Ectodermal cell (in vitro differentiated cells): ENCODE measurements around the gene CASP2.

Experiments
- H3K27ac ChIP-seq: 2 replicates; pipeline ENCODE4 v1.7.0; 2013; ENCODE audit warnings: mild to moderate bottlenecking, low read depth, low read length; ENCODE audit not compliant: insufficient read depth, poor library complexity, severe bottlenecking
- H3K27me3 ChIP-seq: 2 replicates; pipeline ENCODE4 v1.7.0; 2013; ENCODE audit warnings: mild to moderate bottlenecking, low read length; ENCODE audit not compliant: insufficient read depth, control insufficient read depth, poor library complexity, severe bottlenecking
- H3K36me3 ChIP-seq: one replicate; pipeline ENCODE4 v1.7.0; 2013; ENCODE audit warnings: low read length; ENCODE audit not compliant: control insufficient read depth, insufficient read depth
- H3K4me1 ChIP-seq: one replicate; pipeline ENCODE4 v1.7.0; 2013; ENCODE audit warnings: low read length; ENCODE audit not compliant: control insufficient read depth, insufficient read depth
- H3K4me3 ChIP-seq: 2 replicates; pipeline ENCODE4 v1.7.0; 2013; ENCODE audit warnings: low read depth, low read length, control low read depth; ENCODE audit not compliant: insufficient read depth
- H3K9me3 ChIP-seq: 2 replicates; pipeline ENCODE4 v1.7.0; 2013; ENCODE audit warnings: mild to moderate bottlenecking, low read length, moderate library complexity; ENCODE audit not compliant: control insufficient read depth
- WGBS, 2 experiments: methylation state at CpG; one replicate each; pipeline ENCODE4 v1.1.7; 2013; ENCODE audit warnings: missing lambda C conversion rate in 2 of 2; 5-methylcytosine and 5-hydroxymethylcytosine counted together

CASP2 gene

DNA sequence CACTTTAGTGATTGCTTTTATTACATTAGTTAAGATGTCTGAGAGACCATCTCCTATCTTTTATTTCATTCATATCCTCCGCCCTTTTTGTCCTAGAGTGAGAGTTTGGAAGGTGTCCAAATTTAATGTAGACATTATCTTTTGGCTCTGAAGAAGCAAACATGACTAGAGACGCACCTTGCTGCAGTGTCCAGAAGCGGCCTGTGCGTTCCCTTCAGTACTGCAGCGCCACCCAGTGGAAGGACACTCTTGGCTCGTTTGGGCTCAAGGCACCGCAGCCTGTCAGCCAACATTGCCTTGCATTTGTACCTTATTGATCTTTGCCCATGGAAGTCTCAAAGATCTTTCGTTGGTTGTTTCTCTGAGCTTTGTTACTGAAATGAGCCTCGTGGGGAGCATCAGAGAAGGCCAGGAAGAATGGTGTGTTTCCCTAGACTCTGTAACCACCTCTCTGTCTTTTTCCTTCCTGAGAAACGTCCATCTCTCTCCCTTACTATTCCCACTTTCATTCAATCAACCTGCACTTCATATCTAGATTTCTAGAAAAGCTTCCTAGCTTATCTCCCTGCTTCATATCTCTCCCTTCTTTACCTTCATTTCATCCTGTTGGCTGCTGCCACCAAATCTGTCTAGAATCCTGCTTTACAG lies 17.4 kb downstream of the CASP2 start:
- Histone ChIP-seq H3K9me3 (no peaks in the 10 kb centered on the region), H3K27me3 (no peaks in the 10 kb centered on the region), H3K27ac (no peak overlapping the region), H3K4me3 (no peak overlapping the region), H3K36me3 (peaks cover 50% of the 10 kb centered on the region), H3K4me1 (no peaks in the 10 kb centered on the region)
- 90% methylated on average over 9 to 10 of the region's 10 CpGs for WGBS, 2 experiments

DNA sequence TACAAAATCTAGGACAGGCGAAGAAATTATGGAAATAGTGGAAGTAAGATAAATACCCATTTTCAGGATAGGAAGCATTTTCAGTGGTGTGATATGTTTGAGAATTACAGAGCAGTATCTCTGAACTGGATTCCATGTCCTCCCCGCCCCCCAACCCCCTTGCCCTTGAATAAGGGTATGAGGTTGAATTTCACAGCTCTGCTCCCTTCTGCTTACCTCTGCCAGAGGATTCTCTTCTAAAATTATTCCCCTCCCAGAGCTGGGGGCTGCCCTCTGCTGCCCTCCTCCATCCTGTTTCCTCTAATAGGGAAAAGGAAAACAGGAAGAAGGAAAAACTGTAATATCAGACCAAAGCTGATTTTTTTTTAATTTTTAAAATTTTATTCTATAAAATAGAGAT lies 20.5 kb downstream of the CASP2 start:
- Histone ChIP-seq H3K4me3 (no peak overlapping the region), H3K27me3 (no peaks in the 10 kb centered on the region), H3K36me3 (peaks cover 31% of the 10 kb centered on the region), H3K9me3 (no peaks in the 10 kb centered on the region), H3K4me1 (no peaks in the 10 kb centered on the region), H3K27ac (no peak overlapping the region)
- 84 to 94% methylated on average over 1 to 2 of the region's 2 CpGs for WGBS, 2 experiments

GRCh38 chr7:143314127-143314526 lies 26.0 kb downstream of the CASP2 start:
- no peaks in the 10 kb centered on the region for H3K27me3 ChIP-seq
- no peaks in the 10 kb centered on the region for H3K9me3 ChIP-seq
- no peak overlapping the region for H3K27ac ChIP-seq
- no peak overlapping the region for H3K4me3 ChIP-seq
- no peaks in the 10 kb centered on the region for H3K36me3 ChIP-seq
- no peaks in the 10 kb centered on the region for H3K4me1 ChIP-seq

- H3K27ac ChIP-seq: no peak within 1 kb of the TSS
- no peaks in the 10 kb centered on the region for H3K36me3 ChIP-seq
- WGBS, 2 experiments: 87 to 90% methylated on average over 5 of the region's 5 CpGs
- no peaks in the 10 kb centered on the region for H3K9me3 ChIP-seq
- H3K4me3 ChIP-seq: no peak within 1 kb of the TSS
- no peaks in the 10 kb centered on the region for H3K27me3 ChIP-seq
- H3K4me1 ChIP-seq: no peaks in the 10 kb centered on the region
Measured at GRCh38 chr7:143315776-143316175, 27.6 kb downstream of the CASP2 start, which contains the start of gene CLCN1. CLCN1 (plus strand) TSS chr7:143316111; CDS start chr7:143316213, 102 bp downstream.

DNA sequence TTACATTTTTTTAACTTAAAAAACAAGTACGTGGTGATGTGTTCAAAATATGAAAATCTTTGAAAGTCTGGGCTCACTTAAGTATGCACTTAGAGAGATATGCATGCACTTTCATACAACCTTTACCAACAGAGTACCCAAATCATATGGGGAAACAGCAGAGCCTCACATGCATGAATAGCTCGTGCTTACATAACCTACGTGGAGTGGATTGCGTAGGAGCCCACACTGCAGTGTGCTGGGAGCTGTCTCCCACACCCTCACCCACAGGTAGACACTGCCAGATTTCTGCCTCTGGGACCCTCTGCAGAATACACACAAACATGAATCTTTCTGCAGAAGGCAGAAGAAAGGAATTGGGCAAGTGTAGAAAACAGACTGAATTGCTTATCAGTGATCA lies 28.3 kb downstream of the CASP2 start:
- Histone ChIP-seq H3K27ac (no peak overlapping the region), H3K4me1 (no peaks in the 10 kb centered on the region), H3K4me3 (no peak overlapping the region), H3K9me3 (no peaks in the 10 kb centered on the region), H3K27me3 (no peaks in the 10 kb centered on the region), H3K36me3 (no peaks in the 10 kb centered on the region)
- WGBS, 2 experiments: 90 to 96% methylated on average over 4 of the region's 4 CpGs

- H3K27ac ChIP-seq: no peak overlapping the region
- WGBS, 2 experiments: 88 to 93% methylated on average over 5 of the region's 5 CpGs
Measured at GRCh38 chr7:143318661-143319060, 30.5 kb downstream of the CASP2 start.

DNA sequence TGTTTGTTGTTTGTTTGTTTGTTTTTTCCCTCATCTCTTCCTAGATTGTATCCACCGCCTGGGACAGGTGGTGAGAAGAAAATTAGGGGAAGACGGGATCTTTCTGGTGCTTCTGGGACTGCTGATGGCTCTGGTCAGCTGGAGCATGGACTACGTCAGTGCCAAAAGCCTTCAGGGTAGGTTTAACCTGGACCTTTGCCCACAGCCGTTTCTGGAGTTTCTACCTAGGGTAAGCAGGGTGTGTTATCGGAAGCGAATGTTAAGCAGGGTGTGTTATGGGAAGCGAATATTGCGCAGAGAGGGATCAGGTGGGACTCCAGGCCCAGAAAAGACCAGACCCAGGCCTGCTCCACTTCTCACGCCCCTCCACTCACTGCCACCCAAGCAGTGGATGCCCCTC lies 32.5 kb downstream of the CASP2 start:
- H3K27me3 ChIP-seq: no peaks in the 10 kb centered on the region
- H3K9me3 ChIP-seq: no peaks in the 10 kb centered on the region
- H3K36me3 ChIP-seq: no peaks in the 10 kb centered on the region
- no peak overlapping the region for H3K27ac ChIP-seq
- 84 to 85% methylated on average over 9 of the region's 9 CpGs for WGBS, 2 experiments
- peaks cover 4% of the 10 kb centered on the region for H3K4me1 ChIP-seq
- no peak overlapping the region for H3K4me3 ChIP-seq

More at GRCh38 chr7:143318661-143319060, 30.5 kb downstream of the CASP2 start:
- H3K27me3 ChIP-seq: no peaks in the 10 kb centered on the region
- no peaks in the 10 kb centered on the region for H3K36me3 ChIP-seq
- no peaks in the 10 kb centered on the region for H3K9me3 ChIP-seq
- H3K4me1 ChIP-seq: peaks cover 4% of the 10 kb centered on the region
- H3K4me3 ChIP-seq: no peak overlapping the region

DNA sequence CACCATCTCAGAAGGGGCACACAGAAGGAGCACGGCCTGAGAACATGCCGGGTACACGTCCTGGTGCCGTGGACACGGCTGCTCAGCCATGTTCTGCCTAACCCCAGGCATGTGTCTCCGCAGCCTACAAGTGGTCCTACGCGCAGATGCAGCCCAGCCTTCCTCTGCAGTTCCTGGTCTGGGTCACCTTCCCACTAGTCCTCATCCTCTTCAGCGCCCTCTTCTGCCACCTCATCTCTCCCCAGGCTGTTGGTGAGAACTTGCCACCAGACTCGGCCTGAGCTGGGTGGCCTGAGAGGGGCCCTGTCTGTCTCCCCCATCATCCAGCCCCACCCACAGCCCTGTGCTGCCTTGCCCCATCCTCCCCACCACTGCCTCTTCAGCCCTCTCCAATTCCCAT lies 33.1 kb downstream of the CASP2 start:
- Histone ChIP-seq H3K4me3 (no peak overlapping the region), H3K36me3 (no peaks in the 10 kb centered on the region), H3K4me1 (peaks cover 4% of the 10 kb centered on the region), H3K27me3 (no peaks in the 10 kb centered on the region), H3K9me3 (no peaks in the 10 kb centered on the region), H3K27ac (no peak overlapping the region)
- 93 to 94% methylated on average over 10 of the region's 10 CpGs for WGBS, 2 experiments

DNA sequence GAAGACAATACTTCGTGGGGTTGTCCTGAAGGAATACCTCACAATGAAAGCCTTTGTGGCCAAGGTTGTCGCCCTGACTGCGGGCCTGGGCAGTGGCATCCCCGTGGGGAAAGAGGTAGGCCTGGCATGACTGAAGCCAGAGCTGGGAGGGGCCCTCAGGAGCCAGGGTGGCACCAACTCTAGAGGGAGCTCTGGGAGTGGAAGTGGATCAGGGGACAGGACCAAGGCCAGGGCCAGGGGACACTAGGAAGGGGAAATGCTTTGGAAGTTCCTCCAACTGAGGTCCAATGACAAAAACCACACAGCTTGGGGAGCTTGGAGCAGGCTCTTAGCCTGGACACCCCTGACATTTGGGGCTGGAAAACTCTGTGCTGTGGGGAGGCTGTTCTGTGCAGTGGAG lies 33.6 kb downstream of the CASP2 start:
- WGBS, 2 experiments: 86 to 90% methylated on average over 4 of the region's 4 CpGs
- Histone ChIP-seq H3K27me3 (no peaks in the 10 kb centered on the region), H3K4me3 (no peak overlapping the region), H3K4me1 (peaks cover 4% of the 10 kb centered on the region), H3K27ac (no peak overlapping the region), H3K36me3 (no peaks in the 10 kb centered on the region), H3K9me3 (no peaks in the 10 kb centered on the region)

DNA sequence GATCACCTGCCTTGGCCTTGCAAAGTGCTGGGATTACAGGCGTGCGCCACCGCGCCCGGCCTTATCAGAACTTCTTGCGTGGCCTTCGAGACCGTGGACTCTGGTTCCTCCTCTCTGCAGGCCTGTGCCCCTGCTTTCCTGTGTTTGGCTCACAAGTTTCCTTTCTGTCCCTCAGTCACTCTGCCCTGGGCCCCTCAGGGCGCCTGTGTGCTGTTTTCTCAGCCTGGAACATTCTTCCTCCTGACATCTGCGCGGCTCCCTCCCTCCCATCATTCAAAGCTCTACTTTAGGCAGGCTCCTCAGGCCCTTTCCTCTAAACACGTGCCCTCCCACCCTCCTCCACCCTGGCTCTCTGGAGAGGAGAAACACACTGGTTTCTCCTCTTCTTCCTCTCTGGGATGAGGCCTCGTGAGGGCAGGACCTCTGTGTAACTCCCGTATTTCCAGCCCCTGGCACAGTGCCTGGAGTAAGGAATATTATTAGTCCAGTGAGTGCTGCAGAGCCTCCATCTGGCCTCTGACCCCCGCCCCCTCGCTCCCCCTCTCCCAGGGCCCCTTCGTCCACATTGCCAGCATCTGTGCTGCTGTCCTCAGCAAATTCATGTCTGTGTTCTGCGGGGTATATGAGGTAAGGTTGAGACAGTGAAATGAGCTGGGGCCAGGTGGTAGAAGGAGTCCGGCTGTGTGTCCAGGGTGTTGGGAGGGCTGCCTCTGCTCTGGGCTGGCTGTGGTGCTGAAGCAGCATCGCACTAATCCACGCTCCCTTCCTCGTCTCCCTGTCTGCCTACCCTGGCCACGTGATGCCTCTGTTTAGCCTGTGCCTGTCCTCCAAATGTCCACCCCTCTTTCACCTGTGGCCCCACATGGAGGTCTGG lies 34.8 kb downstream of the CASP2 start:
- no peak overlapping the region for H3K27ac ChIP-seq
- H3K27me3 ChIP-seq: no peaks in the 10 kb centered on the region
- peaks cover 4% of the 10 kb centered on the region for H3K4me1 ChIP-seq
- H3K36me3 ChIP-seq: no peaks in the 10 kb centered on the region
- no peaks in the 10 kb centered on the region for H3K9me3 ChIP-seq
- H3K4me3 ChIP-seq: no peak overlapping the region
- 90 to 93% methylated on average over 23 of the region's 23 CpGs for WGBS, 2 experiments
